ENCODE results near the gene PSG11.
"Not testable (repeated sequence)": the region's sequence is repeated elsewhere in the genome, so short reads cannot be mapped to it uniquely, and the experiment has no call there.

The PSG11 gene

DNA sequence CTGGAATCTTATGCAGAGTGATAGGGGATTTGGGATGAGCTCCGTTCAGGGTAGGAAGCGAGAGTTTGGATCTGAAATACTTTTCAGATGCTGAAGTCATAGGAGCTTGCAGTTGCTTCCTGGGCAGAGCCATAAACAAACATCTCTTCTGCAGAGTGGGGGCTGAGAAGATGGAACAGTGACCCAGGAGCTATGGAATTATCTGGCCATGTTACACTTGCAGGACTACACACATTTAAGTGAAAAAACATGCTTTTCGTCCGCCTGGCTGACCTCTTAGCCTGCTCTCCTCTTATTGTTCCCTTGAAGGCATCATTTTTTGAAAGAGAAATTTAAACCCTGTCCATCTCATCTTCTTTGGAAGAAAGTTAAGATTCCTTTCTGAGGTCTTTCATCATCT, 40.7 kb downstream of the PSG11 start:
- DNase-seq, result no peak

DNA sequence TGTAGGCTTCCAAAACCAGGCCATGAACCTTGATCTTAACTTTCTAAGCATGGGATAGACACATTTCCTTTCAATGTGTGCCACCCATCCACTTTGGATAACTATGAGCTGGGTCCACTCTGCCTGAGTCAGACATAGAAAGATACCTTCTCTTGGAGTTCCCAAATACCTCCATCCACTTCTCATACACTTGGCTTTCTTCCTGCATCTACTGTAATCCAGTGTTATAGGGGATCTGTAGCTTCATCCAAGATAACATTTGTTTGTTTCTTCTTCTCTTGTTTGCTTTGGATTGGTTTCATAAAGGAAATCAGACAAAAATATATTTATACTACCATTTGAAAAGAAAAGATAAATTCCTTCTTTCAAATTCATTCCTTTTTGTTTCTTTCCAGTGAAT, 44.2 kb downstream of the PSG11 start:
- not testable (repeated sequence) for DNase-seq

DNA sequence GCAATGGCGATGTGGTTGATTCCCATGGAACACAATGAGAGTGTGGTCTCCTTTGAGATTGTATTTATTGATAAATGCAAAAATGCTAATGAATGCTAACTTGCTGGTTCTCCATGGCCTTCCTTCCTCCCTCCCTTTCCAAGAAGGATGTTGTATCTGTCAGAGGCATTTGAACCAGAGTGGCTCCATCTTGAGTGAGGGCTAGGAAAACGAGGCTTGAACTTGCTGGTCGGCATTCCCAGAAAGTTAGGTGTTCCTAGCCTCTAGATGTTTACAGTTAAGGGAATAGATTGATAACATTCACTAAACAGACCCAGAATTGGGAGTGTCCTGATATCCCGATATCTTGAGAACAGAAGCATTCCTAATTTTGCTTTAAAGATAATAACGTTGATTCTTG, 54.8 kb downstream of the PSG11 start:
- DNase-seq, result not testable (repeated sequence)

DNA sequence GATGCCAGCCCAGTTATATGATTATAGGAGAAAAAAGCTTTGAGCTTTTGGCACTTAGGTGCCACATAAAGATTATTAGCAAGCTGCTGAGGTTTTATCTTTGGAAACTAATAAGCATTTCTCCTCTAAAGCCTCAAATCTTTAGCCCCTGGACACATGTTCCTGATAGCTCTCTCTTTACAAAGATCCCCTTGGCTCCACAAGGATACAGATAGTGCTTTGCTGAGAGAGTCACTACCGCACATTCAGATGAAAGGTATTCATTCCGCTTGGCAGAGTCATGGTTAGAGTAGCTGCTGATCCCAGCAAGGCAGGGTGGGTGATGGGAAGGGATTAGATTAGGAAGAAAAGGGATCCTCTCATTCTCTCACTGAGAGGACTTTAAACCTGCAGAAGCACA, 61.1 kb downstream of the PSG11 start:
- DNase-seq, result no peak

DNA sequence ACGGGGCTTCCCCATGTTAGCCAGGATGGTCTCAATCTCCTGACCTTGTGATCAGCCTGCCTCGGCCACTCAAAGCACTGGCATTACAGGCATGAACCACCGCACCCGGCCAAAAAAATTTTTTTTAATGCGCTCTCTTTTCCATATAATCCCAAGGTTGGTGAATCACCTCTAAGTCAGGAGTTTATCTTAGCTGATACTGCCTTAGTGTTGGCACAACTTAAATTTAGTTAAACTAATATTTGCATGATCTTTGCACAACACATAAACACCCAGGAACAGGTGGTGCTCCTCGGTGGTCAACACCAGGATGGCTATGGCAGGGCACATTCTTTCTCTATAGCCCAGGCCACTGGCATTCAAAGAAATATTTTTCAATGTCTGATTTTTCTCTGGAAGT, 65.2 kb downstream of the PSG11 start:
- no peak for DNase-seq
